Retinal pigment epithelial cell (primary cell): ENCODE results near the gene RASGRP4.
"Not testable (repeated sequence)": the region's sequence is repeated elsewhere in the genome, so short reads cannot be mapped to it uniquely, and the experiment has no call there.

Source experiments
- DNase-seq: peaks from one replicate; pipeline ENCODE4 v3.0.0-alpha.2; 2010; ENCODE audit warnings: low read depth
- H3K4me3 ChIP-seq: 2 replicates; pipeline ENCODE4 v1.5.1; 2011; ENCODE audit warnings: mild to moderate bottlenecking, low read length, control low read depth, moderate library complexity
- CTCF ChIP-seq: conservative IDR thresholded peaks from 2 replicates; pipeline ENCODE4 v1.5.1; 2011; ENCODE audit warnings: low read depth, low read length, control low read depth, inconsistent platforms

RASGRP4 gene, protein sequence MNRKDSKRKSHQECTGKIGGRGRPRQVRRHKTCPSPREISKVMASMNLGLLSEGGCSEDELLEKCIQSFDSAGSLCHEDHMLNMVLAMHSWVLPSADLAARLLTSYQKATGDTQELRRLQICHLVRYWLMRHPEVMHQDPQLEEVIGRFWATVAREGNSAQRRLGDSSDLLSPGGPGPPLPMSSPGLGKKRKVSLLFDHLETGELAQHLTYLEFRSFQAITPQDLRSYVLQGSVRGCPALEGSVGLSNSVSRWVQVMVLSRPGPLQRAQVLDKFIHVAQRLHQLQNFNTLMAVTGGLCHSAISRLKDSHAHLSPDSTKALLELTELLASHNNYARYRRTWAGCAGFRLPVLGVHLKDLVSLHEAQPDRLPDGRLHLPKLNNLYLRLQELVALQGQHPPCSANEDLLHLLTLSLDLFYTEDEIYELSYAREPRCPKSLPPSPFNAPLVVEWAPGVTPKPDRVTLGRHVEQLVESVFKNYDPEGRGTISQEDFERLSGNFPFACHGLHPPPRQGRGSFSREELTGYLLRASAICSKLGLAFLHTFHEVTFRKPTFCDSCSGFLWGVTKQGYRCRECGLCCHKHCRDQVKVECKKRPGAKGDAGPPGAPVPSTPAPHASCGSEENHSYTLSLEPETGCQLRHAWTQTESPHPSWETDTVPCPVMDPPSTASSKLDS

DNA sequence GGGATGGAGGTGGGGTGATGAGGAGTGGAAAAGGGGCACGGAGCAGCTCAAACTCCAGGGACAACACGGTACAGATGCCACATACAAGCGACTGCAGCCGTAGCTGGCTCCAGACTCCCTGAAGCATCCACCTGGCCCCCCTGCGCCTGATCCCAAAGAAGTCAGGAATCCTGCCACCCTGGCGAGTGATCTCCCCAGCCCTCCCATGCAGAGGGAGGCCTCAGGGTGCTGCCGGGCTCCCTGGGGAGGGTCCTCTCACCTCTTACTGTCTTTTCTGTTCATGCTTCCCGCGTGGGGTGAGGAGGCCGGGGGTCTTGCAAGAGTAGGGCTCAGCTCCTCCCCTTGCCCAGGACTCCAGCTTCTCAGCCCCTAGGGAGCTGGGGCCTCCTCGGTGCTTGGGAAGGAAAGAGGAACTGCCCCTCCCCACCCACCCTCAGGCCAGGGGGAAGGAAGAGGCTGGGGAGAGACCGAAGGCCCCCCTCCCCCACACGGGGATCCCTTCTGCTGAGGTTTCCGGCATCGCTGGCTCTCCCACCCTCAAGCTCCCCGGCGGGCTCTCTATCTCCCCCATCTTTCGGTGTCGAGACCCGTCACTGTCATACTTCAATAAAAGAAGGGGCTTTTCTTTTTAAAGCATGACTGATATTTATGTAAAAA is at the start of gene RASGRP4:
Gene RASGRP4, minus strand, starts transcription at position 410 of the 657 bp plus-strand sequence. Its CDS starts 128 bp downstream, at position 282.
- TF ChIP-seq CTCF, result no peak
- no peak for DNase-seq
- no peak within 1 kb of the TSS for H3K4me3 ChIP-seq

DNA sequence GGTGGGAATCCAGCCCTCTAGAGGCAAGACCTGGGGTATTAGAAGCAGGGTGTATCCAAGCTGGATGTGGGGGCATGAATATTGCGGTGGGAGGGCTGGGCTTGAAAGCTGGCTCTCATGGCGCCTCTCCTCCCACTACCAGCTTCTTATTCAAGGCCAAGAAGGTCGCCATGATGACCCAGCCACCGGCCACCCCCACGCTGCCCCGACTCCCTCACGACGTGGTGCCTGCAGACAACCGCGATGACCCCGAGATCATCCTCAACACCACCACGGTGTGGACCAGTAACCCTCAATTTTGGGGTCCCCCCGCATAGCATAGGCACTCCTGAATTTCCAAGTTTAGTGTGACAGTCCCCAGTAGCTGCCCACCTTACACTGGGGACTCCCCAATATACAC is 49.2 kb upstream of the RASGRP4 start:
- no peak for TF ChIP-seq CTCF
- no peak for DNase-seq
- no peak overlapping the region for H3K4me3 ChIP-seq

GRCh38 chr19:38473201-38473600 is 47.2 kb upstream of the RASGRP4 start:
- H3K4me3 ChIP-seq, result no peak overlapping the region
- TF ChIP-seq CTCF, result no peak
- no peak for DNase-seq

GRCh38 chr19:38472725-38473124 is 46.7 kb upstream of the RASGRP4 start:
- not testable (repeated sequence) for H3K4me3 ChIP-seq

GRCh38 chr19:38470788-38471480 is 44.9 kb upstream of the RASGRP4 start:
- DNase-seq, result no peak
- no peak for TF ChIP-seq CTCF
- no peak overlapping the region for H3K4me3 ChIP-seq

More at GRCh38 chr19:38472725-38473124, 46.7 kb upstream of the RASGRP4 start:
- DNase-seq, result not testable (repeated sequence)

DNA sequence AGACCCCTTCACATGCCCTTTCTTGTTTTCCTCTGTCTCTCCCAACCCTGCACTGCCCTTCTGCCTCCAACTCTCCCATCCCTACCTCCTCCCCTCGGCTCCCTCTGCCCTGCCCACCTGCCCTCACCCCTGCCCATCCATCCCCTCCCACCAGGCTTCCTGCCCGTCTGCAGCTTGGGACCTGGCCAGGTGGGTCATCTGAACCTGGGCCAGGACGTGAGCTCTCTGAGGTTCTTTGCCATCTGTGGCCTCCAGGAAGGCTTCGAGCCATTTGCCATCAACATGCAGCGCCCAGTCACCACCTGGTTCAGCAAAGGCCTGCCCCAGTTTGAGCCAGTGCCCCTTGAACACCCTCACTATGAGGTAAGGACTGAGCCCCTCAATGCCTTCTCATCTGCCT is 43.1 kb upstream of the RASGRP4 start:
- DNase-seq, result no peak
- H3K4me3 ChIP-seq, result no peak overlapping the region
- no peak for TF ChIP-seq CTCF
